HEK293T (cell line): ENCODE results near the gene ABHD10.

Source experiments
- BHLHE40 ChIP-seq: fragments of 450-650 bp; IDR thresholded peaks from 2 replicates; pipeline ENCODE4 v1.6.1; 2016; ENCODE audit warnings: mild to moderate bottlenecking, moderate library complexity, borderline replicate concordance
- ELF4 ChIP-seq: fragments of 450-650 bp; IDR thresholded peaks from 2 replicates; pipeline ENCODE4 v1.6.1; 2017; ENCODE audit warnings: antibody characterized with exemption
- FOXK2 ChIP-seq: fragments of 450-650 bp; IDR thresholded peaks from 2 replicates; pipeline ENCODE4 v1.6.1; 2016; ENCODE audit warnings: mild to moderate bottlenecking
- SP1 ChIP-seq: fragments of 450-650 bp; IDR thresholded peaks from 2 replicates; pipeline ENCODE4 v1.6.1; 2017
- SUZ12 ChIP-seq: fragments of 450-650 bp; IDR thresholded peaks from 2 replicates; pipeline ENCODE4 v1.6.1; 2016; ENCODE audit warnings: mild to moderate bottlenecking

- TF ChIP-seq SP1 (no peak), SUZ12 (no peak), FOXK2 (no peak), BHLHE40 (no peak), ELF4 (no peak)
Measured at GRCh38 chr3:111948786-111949185, 30.0 kb upstream of the ABHD10 start.
